ENCODE results near the gene ZMIZ1.

The ZMIZ1 gene

GRCh38 chr10:79144351-79145173 lies 75.8 kb downstream of the ZMIZ1 start:
- H3K4me3 ChIP-seq (ENCODE audit: low read depth, low read length), result no peak overlapping the region
- DNase-seq (ENCODE audit: low read depth), result no peak
- TF ChIP-seq MYC (IDR thresholded peaks at IDR 0.05; ENCODE audit: low read depth, low read length) (no peak), POLR2A (IDR thresholded peaks at IDR 0.05; ENCODE audit: extremely low read depth, insufficient read length) (no peak)
- TF ChIP-seq, protein P1, sequence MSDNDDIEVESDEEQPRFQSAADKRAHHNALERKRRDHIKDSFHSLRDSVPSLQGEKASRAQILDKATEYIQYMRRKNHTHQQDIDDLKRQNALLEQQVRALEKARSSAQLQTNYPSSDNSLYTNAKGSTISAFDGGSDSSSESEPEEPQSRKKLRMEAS (IDR thresholded peaks at IDR 0.05; ENCODE audit: low read depth, low read length), result no peak

GRCh38 chr10:79145174-79145483 lies 76.4 kb downstream of the ZMIZ1 start:
- no peak for DNase-seq (ENCODE audit: low read depth)
- no peak overlapping the region for H3K4me3 ChIP-seq (ENCODE audit: low read depth, low read length)
- TF ChIP-seq, protein P1 (IDR thresholded peaks at IDR 0.05; ENCODE audit: low read depth, low read length), result no peak
- no peak for TF ChIP-seq CTCF (IDR thresholded peaks at IDR 0.05; ENCODE audit: low read depth, low read length)
- no peak for TF ChIP-seq POLR2A (IDR thresholded peaks at IDR 0.05; ENCODE audit: extremely low read depth, insufficient read length)

GRCh38 chr10:79145517-79146470 lies 77.0 kb downstream of the ZMIZ1 start:
- no peak overlapping the region for H3K4me3 ChIP-seq (ENCODE audit: low read depth, low read length)
- TF ChIP-seq POLR2A (IDR thresholded peaks at IDR 0.05; ENCODE audit: extremely low read depth, insufficient read length) (no peak), CTCF (IDR thresholded peaks at IDR 0.05; ENCODE audit: low read depth, low read length) (no peak), MYC (IDR thresholded peaks at IDR 0.05; ENCODE audit: low read depth, low read length) (no peak)
- TF ChIP-seq, protein P1 (IDR thresholded peaks at IDR 0.05; ENCODE audit: low read depth, low read length), result no peak
- no peak for DNase-seq (ENCODE audit: low read depth)

DNA sequence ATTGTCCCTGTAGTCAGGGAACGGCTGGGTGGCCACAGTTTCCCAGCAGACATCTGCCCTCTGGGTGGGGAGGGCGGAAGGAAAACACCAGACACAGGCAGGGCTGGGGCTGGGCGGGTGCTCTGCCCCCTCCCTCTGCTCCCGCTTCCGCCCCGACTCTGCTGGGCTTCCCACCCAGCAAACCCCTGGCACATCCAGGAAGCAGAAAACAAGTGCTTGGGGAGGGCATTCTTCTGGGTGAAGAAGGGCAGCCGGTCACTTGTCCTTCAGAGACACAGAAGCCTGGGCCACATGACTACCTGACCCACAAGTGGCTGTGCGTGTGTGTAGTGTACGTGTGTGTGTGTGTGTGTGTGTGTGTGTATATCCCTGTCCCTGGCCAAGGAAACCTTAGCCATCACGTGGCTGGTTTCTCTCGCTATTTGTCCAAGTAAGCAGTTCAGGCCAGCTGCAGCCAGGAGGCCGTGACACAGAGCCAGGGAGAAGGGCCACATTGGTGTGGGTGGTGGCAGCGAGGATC lies 77.9 kb downstream of the ZMIZ1 start:
- no peak overlapping the region for H3K4me3 ChIP-seq (ENCODE audit: low read depth, low read length)
- no peak for DNase-seq (ENCODE audit: low read depth)
- TF ChIP-seq MYC (IDR thresholded peaks at IDR 0.05; ENCODE audit: low read depth, low read length), result no peak
- TF ChIP-seq, protein P1 (IDR thresholded peaks at IDR 0.05; ENCODE audit: low read depth, low read length), result no peak
- no peak for TF ChIP-seq CTCF (IDR thresholded peaks at IDR 0.05; ENCODE audit: low read depth, low read length)
- no peak for TF ChIP-seq POLR2A (IDR thresholded peaks at IDR 0.05; ENCODE audit: extremely low read depth, insufficient read length)

DNA sequence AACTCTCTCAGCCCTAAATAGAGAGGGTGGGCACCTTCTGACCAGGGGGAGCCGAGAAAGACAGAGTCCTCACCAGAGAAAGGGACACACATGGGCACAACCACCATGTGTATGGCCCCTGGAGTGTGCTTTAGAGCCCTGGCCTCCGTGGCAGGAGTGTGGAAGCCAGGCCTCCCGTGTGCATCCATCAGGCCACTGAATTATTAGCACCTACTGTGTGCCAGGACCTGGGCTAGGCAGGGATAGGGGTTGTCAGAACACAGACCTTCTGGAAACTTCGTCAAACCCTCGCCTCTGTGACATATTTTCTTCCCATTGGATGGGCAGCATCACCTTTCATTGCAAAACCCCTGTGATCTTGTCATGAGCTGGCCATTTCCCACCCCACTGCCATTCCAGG lies 78.5 kb downstream of the ZMIZ1 start:
- TF ChIP-seq POLR2A (IDR thresholded peaks at IDR 0.05; ENCODE audit: extremely low read depth, insufficient read length), result no peak
- no peak for TF ChIP-seq CTCF (IDR thresholded peaks at IDR 0.05; ENCODE audit: low read depth, low read length)
- TF ChIP-seq, protein P1 (IDR thresholded peaks at IDR 0.05; ENCODE audit: low read depth, low read length), result no peak
- TF ChIP-seq MYC (IDR thresholded peaks at IDR 0.05; ENCODE audit: low read depth, low read length), result no peak
- H3K4me3 ChIP-seq (ENCODE audit: low read depth, low read length), result no peak overlapping the region
- no peak for DNase-seq (ENCODE audit: low read depth)

Data from NB4 (cell line).